Body of pancreas (tissue), 4 donors: Measurements from ENCODE around the gene B4GALT7. TPM values are rescaled to one million over a fixed set of nuclear protein-coding genes. Genes with fewer than 3 reads are reported as not detected.

ENCODE experiments used
- ATAC-seq: fragments of 150-250 bp; one replicate; pipeline ENCODE4 v1.9.1; 2016
- DNase-seq, 4 donors: peaks; one replicate each; pipeline ENCODE4 v3.0.0-alpha.2; 2019
- H3K27ac ChIP-seq, 4 donors: fragments of 200-600 bp; sonication (generic); 1 replicate in 3 of 4; 2 replicates in 1 of 4; pipeline versions ENCODE4 v1.5.1 to v1.6.1; 2016 to 2019; ENCODE audit warnings: mild to moderate bottlenecking in 1 of 4, mixed read lengths in 1 of 4, moderate library complexity in 1 of 4
- H3K27me3 ChIP-seq, 2 donors: fragments of 200-600 bp; sonication (generic); one replicate each; pipeline ENCODE4 v1.6.0; 2016; ENCODE audit warnings: mild to moderate bottlenecking in 1 of 2
- H3K36me3 ChIP-seq, 2 donors: fragments of 200-600 bp; sonication (generic); replicated peaks in 1 of 2; 2 replicates each; pipeline ENCODE4 v1.5.1; 2016; ENCODE audit warnings: low read depth in 2 of 2; ENCODE audit not compliant: insufficient read depth in 1 of 2
- H3K4me1 ChIP-seq: fragments of 200-600 bp; sonication (generic); one replicate; pipeline ENCODE4 v1.6.0; 2016
- H3K4me3 ChIP-seq, 2 donors: fragments of 200-600 bp; sonication (generic); 1 replicate in 1 of 2; 2 replicates in 1 of 2; pipeline ENCODE4 v1.5.1; 2016 to 2019
- H3K9me3 ChIP-seq, 3 donors: fragments of 200-600 bp; sonication (generic); 1 replicate in 2 of 3; 2 replicates in 1 of 3; pipeline ENCODE4 v1.5.1; 2016
- POLR2A ChIP-seq, 3 donors: fragments of 450-650 bp; IDR thresholded peaks; one replicate each; pipeline ENCODE4 v1.6.1; 2016; ENCODE audit warnings: antibody characterized with exemption in 3 of 3, mild to moderate bottlenecking in 2 of 3
- WGBS, 2 donors: methylation state at CpG; one replicate each; pipeline ENCODE4 v1.1.5; 2017; 5-methylcytosine and 5-hydroxymethylcytosine counted together
- intact Hi-C: fragments of 100-400 bp; cut with DNase I; formaldehyde crosslinking; loops from one replicate; pipeline ENCODE4 v1.15.1; 2023
- total RNA-seq, 2 donors: library from RNA; depleted of rRNA; stranded (reverse); fragments of >200 nt; gene quantifications; one replicate each; pipeline ENCODE4 v1.1.0, GENCODE V29; 2016
- TF ChIP-seq, protein P1 (sequence below), 7 experiments: fragments of 450-650 bp in 4 of 7; fragments of 200-600 bp in 3 of 7; sonication (generic) in 3 of 7; IDR thresholded peaks; one replicate each; pipeline ENCODE4 v1.5.1; 2016 to 2019; ENCODE audit warnings: antibody characterized with exemption in 7 of 7

The B4GALT7 gene
- total RNA-seq, 2 donors from 2014 or later, result 17.1 to 17.5 TPM

DNA sequence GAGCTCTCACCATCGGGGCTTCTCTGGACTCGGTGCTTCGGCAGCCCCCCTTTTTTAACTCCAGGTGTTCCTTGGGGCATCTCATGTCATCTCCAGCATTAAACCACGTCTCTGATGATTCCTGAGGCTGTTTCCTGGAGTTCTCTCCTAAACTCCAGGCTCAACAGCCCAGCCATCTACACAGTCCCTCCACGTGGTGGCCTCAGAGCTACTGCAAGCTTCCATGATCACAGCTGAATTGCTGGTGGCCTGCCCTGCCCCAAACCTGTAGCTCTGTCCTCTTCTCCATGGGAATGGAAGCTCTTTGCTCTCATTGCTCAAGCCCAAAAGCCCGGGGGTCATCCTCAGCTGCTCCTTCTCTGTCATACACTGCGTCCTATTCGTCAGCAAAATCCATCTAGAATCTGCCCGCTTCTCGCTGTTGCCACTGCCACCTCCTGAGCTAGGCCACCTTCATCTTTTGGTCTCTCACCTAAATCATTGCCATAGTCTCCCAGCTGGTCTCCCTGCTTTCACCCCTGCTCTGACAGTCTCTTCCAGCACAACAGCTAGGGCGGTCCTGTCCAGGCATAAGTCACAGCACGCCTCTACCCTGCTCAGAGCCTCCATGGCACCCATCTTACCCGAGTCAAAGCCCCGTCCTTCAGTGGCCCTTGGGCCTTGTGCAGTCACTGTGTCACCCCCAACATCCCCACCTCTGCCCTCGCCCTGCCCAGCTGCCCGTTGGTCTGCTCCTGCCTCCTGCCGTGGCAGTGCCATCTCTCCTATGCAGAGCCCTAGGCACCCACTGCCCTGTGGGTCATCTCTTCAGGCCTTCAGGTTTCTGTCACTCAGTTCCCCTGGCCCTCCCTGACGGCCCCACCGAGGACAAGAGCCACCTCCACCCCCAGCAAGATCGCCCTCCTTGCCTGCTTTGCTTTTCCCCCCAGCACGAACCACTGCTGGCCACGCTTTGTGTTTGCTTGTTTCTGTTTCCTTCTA lies 6.4 kb downstream of the B4GALT7 start:
- H3K4me3 ChIP-seq, result no peak overlapping the region
- WGBS, 2 donors, result 81 to 82% methylated on average over 22 of the region's 22 CpGs
- intact Hi-C loops, result no loop called here
- H3K9me3 ChIP-seq, result no peaks in the 10 kb centered on the region
- no peak for TF ChIP-seq POLR2A (IDR thresholded peaks at IDR 0.05)
- TF ChIP-seq, protein P1, sequence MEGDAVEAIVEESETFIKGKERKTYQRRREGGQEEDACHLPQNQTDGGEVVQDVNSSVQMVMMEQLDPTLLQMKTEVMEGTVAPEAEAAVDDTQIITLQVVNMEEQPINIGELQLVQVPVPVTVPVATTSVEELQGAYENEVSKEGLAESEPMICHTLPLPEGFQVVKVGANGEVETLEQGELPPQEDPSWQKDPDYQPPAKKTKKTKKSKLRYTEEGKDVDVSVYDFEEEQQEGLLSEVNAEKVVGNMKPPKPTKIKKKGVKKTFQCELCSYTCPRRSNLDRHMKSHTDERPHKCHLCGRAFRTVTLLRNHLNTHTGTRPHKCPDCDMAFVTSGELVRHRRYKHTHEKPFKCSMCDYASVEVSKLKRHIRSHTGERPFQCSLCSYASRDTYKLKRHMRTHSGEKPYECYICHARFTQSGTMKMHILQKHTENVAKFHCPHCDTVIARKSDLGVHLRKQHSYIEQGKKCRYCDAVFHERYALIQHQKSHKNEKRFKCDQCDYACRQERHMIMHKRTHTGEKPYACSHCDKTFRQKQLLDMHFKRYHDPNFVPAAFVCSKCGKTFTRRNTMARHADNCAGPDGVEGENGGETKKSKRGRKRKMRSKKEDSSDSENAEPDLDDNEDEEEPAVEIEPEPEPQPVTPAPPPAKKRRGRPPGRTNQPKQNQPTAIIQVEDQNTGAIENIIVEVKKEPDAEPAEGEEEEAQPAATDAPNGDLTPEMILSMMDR (IDR thresholded peaks at IDR 0.05), result no peak
- H3K4me1 ChIP-seq, result peaks cover 18% of the 10 kb centered on the region
- no peaks in the 10 kb centered on the region for H3K36me3 ChIP-seq
- no peaks in the 10 kb centered on the region for H3K27me3 ChIP-seq
- ATAC-seq (no peak), DNase-seq (no peak)
- H3K27ac ChIP-seq, result no peak overlapping the region

DNA sequence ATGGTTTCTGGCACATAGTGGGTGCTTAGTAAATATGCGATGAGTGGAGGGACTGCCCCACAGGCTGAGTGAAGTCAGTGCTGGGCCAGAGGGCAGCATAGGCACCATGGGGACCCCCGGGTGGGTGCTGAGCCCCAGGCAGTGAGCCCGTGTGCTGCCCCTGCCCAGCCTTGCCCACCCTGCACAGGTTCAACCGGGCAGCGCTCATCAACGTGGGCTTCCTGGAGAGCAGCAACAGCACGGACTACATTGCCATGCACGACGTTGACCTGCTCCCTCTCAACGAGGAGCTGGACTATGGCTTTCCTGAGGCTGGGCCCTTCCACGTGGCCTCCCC lies 7.2 kb downstream of the B4GALT7 start:
- DNase-seq (no peak), ATAC-seq (no peak)
- WGBS, 2 donors, result 44 to 59% methylated on average over 6 to 11 of the region's 11 CpGs
- intact Hi-C loops, result no loop called here
- no peaks in the 10 kb centered on the region for H3K36me3 ChIP-seq
- no peak overlapping the region for H3K27ac ChIP-seq
- H3K4me1 ChIP-seq, result peaks cover 11% of the 10 kb centered on the region
- H3K27me3 ChIP-seq, result no peaks in the 10 kb centered on the region
- H3K9me3 ChIP-seq, result no peaks in the 10 kb centered on the region
- H3K4me3 ChIP-seq, result no peak overlapping the region
- TF ChIP-seq, protein P1 (IDR thresholded peaks at IDR 0.05), result no peak
- TF ChIP-seq POLR2A (IDR thresholded peaks at IDR 0.05), result no peak

DNA sequence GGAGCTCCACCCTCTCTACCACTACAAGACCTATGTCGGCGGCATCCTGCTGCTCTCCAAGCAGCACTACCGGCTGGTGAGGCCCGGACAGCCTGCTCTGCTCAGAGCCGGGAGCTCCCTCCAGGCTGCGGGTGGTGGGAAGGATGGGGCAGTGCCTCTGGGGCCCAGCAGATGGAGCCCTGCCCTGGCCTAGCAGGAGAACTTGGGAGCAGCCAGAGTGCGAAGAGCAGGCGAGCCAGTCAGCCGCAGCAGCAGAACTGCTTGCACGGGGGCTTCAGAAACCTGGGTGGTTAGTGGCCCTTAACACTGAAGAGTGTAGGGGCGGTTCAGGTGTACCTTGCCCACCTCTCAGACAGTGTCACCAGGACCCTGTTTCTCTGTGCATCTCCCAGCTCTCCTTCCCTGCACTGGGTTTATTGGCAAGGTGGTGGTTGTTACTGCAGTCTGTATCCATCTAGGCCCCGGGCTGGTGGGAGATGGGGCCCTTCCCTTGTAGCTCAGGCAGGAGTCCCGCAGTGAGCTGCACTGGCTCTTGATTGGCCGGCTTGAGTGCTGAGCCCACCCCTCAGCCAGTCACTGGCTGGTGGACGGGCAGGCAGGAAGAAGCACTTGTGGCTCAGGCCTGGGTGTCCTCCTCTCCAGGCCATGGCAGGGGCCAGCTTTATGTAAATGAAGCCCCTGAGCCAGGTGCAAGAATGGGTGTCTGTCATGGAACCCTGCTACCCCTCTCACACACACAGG lies 7.7 kb downstream of the B4GALT7 start:
- ATAC-seq (peak; percentile 89), DNase-seq (peak; percentile 82 to 85 (median 84))
- Histone ChIP-seq H3K36me3 (no peaks in the 10 kb centered on the region), H3K27ac (no peak overlapping the region), H3K4me3 (no peak overlapping the region), H3K27me3 (no peaks in the 10 kb centered on the region), H3K9me3 (no peaks in the 10 kb centered on the region), H3K4me1 (peaks cover 7% of the 10 kb centered on the region)
- WGBS, 2 donors, result 10 to 22% methylated on average over 4 to 15 of the region's 15 CpGs
- TF ChIP-seq POLR2A (IDR thresholded peaks at IDR 0.05), result no peak
- TF ChIP-seq, protein P1 (IDR thresholded peaks at IDR 0.05), result peak; percentile 80 to 92 (median 88)
- intact Hi-C loops, result no loop called here

DNA sequence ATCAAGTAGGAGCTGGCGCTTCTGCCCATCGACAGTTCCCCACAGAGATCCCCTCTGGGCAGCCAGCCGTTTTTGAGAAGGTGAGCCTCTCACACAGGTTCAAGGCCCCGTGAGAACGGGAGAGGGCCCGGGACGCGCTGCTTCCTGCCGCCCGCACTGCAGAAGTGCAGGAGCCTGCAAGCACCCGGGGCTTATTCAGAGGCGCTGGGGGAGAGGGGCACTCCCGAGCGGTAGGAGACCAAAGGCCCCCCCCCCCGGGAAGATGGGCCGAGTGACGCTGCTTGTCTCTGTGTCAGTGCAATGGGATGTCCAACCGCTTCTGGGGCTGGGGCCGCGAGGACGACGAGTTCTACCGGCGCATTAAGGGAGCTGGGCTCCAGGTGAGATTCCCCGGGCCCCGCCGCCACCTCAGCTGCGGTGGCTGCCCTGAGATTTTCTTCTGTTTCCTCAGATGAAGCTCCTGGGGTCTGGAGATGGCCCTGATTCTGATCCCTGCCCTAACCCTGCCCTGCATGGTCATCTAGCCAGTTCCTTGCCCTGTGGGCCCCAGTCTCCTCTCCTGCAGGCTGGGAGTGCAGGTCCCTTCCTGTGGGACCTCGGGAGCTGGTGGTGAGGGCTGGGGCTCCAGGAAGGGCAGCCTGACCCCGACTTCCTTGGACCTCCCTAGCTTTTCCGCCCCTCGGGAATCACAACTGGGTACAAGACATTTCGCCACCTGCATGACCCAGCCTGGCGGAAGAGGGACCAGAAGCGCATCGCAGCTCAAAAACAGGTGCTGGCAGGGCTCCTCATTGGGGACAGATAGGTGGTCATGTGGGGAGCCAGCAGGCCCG lies 8.5 kb downstream of the B4GALT7 start:
- TF ChIP-seq POLR2A (IDR thresholded peaks at IDR 0.05), result no peak
- TF ChIP-seq, protein P1 (IDR thresholded peaks at IDR 0.05), result no peak
- intact Hi-C loops, result no loop called here

More for the DNA sequence above, 8.5 kb downstream of the B4GALT7 start:
- H3K27me3 ChIP-seq, result no peaks in the 10 kb centered on the region
- H3K4me1 ChIP-seq, result peaks cover 7% of the 10 kb centered on the region
- ATAC-seq (no peak), DNase-seq (no peak)
- H3K36me3 ChIP-seq, result no peaks in the 10 kb centered on the region
- no peak overlapping the region for H3K27ac ChIP-seq
- WGBS, 2 donors, result 85 to 94% methylated on average over 29 to 32 of the region's 37 CpGs
- no peak overlapping the region for H3K4me3 ChIP-seq
- H3K9me3 ChIP-seq, result no peaks in the 10 kb centered on the region
